ENCODE results near the gene DLX4.

The DLX4 gene

GRCh38 chr17:49990921-49991320 is 21.9 kb downstream of the DLX4 start:
- no peak for TF ChIP-seq CTCF (conservative IDR thresholded peaks at IDR 0.05)
- no peak overlapping the region for H3K27ac ChIP-seq

GRCh38 chr17:49991409-49991808 is 22.4 kb downstream of the DLX4 start:
- TF ChIP-seq CTCF (conservative IDR thresholded peaks at IDR 0.05): no peak
- H3K27ac ChIP-seq: no peak overlapping the region

- no peak overlapping the region for H3K27ac ChIP-seq
- TF ChIP-seq CTCF (conservative IDR thresholded peaks at IDR 0.05): no peak
These were observed 23.4 kb downstream of the DLX4 start for GRCh38 chr17:49992191-49992932.

- no peak for TF ChIP-seq CTCF (conservative IDR thresholded peaks at IDR 0.05)
- H3K27ac ChIP-seq: peak overlapping the region; percentile 63; the same call in 1 of the 2 replicates
These were observed 24.0 kb downstream of the DLX4 start for GRCh38 chr17:49992933-49993422.

GRCh38 chr17:49993423-49994060 is 24.6 kb downstream of the DLX4 start:
- peak overlapping the region; percentile 63; the same call in 1 of the 2 replicates for H3K27ac ChIP-seq
- TF ChIP-seq CTCF (conservative IDR thresholded peaks at IDR 0.05): no peak

GRCh38 chr17:49994085-49995054 is 25.4 kb downstream of the DLX4 start:
- peak overlapping the region; percentile 63; the same call in 1 of the 2 replicates for H3K27ac ChIP-seq
- no peak; the same call in none of the 2 replicates for TF ChIP-seq CTCF (conservative IDR thresholded peaks at IDR 0.05)
